Activated CD4-positive, CD25-positive, alpha-beta regulatory T cell treated with anti-CD3 and anti-CD28 coated beads, Interleukin-2, amount 50 U/mL, for 16 hours (primary cell): ENCODE results near the gene FLYWCH2.
"Not testable (repeated sequence)": the region's sequence is repeated elsewhere in the genome, so short reads cannot be mapped to it uniquely, and the experiment has no call there.

Source experiments
- DNase-seq: peaks from one replicate; pipeline ENCODE4 v3.0.0-alpha.2; 2020; ENCODE audit warnings: low read depth, low spot score

FLYWCH2 gene

GRCh38 chr16:2912330-2913199 is 29.6 kb downstream of the FLYWCH2 start:
- DNase-seq, result no peak

GRCh38 chr16:2913603-2914002 is 30.6 kb downstream of the FLYWCH2 start:
- DNase-seq, result no peak

GRCh38 chr16:2914233-2914632 is 31.2 kb downstream of the FLYWCH2 start:
- no peak for DNase-seq

DNA sequence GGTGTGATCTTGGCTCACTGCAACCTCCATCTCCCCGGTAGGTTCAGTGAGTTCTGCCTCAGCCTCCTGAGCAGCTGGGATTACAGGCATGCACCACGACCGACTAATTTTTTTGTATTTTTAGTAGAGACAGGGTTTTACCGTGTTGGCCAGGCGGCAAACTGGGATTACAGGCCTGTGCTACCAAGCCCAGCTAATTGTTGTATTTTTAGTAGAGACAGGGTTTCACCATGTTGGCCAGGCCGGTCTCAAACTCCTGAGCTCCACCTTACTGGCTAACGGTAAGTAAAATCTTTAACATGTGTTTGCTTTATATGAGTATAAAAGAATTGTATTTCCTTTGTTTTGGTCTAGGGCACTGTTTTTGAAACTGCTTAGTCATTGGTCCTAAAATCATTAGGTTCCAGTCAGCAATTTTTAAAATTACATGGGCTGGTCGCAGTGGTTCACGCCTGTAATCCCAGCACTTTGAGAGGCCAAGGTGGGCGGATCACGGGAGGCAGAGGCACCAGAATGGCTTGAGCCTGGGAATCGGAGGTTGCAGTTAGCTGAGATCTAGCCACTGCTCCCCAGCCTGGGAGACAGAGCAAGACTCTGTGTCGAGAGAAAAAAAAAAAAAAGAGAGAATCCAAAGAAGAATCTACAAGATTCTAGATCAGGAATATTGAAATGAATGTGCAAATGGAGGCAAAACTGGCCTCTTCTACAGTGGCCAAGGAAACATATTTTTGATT is 32.3 kb downstream of the FLYWCH2 start:
- no peak for DNase-seq

DNA sequence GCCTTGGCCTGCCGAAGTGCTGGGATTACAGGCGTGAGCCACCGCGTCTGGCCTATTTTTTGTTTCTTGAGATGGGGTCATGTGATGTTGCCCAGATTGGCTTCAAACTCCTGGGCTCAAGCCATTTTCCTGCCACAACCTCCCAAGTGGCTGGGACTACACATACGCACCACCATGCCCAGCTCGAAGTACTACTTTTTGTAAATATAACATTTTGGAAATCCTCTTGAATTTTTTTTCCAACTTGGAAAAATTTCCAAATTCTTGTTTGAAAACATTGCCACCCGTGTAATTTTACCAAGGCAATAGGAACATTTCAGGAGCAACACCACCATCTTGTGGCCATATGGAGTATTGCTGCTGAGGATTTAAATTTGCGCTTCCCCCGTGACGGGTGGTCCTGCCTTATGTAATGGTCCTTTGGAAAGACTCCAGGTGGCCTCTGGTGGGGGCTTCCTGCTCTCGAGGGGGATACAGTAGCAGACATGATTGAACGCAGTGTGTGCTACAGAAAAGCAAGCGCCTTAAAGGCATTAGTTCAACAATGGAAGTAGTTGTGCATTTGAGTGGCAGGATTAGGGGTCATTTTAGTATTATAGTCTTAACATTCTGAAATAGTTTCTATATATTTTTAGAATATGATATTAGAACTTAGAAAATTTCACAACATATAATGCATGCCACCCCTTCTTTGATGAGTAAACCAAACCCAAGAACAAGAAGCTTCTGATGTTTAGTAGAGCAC is 36.7 kb downstream of the FLYWCH2 start:
- DNase-seq, result peak; percentile 9

DNA sequence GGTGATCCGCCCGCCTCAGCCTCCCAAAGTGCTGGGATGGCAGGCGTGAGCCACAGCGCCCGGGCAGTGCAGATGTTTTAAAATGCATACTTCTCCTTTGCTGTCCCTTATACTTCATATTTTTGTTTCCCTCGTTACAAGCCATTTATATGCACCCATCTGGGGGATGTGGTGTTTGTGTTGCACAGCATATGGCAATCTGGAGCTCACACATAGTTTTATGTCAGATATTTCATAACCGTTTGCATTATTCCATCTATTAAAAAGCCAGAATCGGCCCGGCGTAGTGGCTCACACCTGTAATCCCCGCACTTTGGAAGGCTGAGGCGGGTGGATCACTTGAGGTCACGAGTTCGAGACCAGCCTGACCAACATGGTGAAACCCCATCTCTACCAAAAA is 40.5 kb downstream of the FLYWCH2 start:
- no peak for DNase-seq

GRCh38 chr16:2924901-2925755 is 42.1 kb downstream of the FLYWCH2 start:
- no peak for DNase-seq

DNA sequence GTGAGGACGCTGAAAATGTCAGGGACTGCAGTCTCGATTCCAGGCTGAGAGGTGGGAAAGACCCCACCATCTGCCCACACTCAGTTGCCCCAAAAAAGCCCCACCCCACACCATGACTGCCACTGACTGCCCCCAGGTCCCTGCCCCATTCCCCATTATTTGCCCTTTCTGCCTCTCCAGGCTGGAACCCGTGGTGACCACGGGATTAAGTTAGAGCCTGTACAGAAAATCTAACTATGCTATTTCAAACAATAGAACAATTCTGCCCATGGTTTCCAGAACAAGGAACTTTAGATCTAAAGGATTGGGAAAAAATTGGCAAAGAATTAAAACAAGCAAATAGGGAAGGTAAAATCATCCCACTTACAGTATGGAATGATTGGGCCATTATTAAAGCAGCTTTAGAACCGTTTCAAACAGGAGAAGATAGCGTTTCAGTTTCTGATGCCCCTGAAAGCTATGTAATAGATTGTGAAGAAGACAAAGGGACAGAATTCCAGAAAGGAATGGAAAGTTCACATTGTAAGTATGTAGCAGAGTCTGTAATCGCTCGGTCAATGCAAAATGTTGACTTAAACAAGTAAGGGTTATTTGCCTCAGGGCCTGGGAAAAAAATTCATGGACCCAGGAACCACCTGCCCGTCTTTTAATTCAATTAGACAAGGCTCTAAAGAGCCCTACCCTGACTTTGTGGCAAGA is 43.1 kb downstream of the FLYWCH2 start:
- no peak for DNase-seq

- no peak for DNase-seq
Observed at GRCh38 chr16:2926650-2926999, 43.6 kb downstream of the FLYWCH2 start.

- peak; percentile 79 for DNase-seq
Observed at GRCh38 chr16:2927010-2927646, 44.1 kb downstream of the FLYWCH2 start.

GRCh38 chr16:2928151-2928550 is 45.1 kb downstream of the FLYWCH2 start:
- not testable (repeated sequence) for DNase-seq

GRCh38 chr16:2928796-2929195 is 45.8 kb downstream of the FLYWCH2 start:
- no peak for DNase-seq

GRCh38 chr16:2929693-2930092 is 46.7 kb downstream of the FLYWCH2 start:
- DNase-seq, result no peak

DNA sequence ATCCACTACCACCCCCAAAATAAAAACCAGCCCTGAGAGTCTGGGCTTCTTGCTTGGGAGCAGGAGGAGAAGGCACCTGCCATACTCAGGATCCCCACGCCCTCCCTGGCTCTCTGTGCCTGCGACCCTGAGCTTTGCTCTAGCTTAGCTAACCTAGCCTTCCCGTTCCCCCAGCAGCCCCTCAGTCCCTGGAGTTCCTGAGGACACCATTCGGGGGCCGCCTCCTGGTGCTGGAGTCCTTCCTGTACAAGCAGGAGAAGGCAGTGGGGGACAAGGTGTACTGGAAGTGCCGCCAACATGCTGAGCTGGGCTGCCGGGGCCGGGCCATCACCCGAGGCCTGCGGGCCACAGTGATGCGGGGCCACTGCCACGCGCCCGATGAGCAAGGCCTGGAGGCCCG is 47.2 kb downstream of the FLYWCH2 start:
- DNase-seq, result no peak

- DNase-seq, result not testable (repeated sequence)
Observed at GRCh38 chr16:2931231-2931914, 48.4 kb downstream of the FLYWCH2 start.

DNA sequence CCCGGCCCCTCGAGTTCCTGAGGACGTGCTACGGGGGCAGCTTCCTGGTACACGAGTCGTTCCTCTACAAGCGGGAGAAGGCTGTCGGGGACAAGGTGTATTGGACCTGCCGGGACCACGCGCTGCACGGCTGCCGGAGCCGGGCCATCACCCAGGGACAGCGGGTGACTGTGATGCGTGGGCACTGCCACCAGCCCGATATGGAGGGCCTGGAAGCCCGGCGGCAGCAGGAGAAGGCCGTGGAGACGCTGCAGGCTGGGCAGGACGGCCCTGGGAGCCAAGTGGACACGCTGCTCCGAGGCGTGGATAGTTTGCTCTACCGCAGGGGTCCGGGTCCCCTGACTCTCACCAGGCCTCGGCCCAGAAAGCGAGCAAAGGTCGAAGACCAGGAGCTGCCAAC is 50.1 kb downstream of the FLYWCH2 start:
- DNase-seq, result no peak

- DNase-seq, result no peak
Observed at GRCh38 chr16:2933701-2934100, 50.7 kb downstream of the FLYWCH2 start.

GRCh38 chr16:2934450-2934849 is 51.4 kb downstream of the FLYWCH2 start:
- DNase-seq, result no peak

- no peak for DNase-seq
Observed at GRCh38 chr16:2936436-2937011, 53.5 kb downstream of the FLYWCH2 start.
